HepG2 (cell line): Measurements from ENCODE around the gene STUB1. TPM values are rescaled to one million over a fixed set of nuclear protein-coding genes. Genes with fewer than 3 reads are reported as not detected.

ENCODE experiments used
- CCDC6 ChIP-seq: sonication (generic); formaldehyde crosslinking; IDR thresholded peaks from 2 replicates; pipeline ENCODE4 v1.8.1; 2022; ENCODE audit warnings: mild to moderate bottlenecking, missing genetic modification reagents, moderate library complexity
- ELF1 ChIP-seq: sonication (generic); formaldehyde crosslinking; IDR thresholded peaks from 2 replicates; pipeline ENCODE4 v1.4.0; 2020; ENCODE audit warnings: missing genetic modification reagents
- FOXO1 ChIP-seq: sonication (generic); formaldehyde crosslinking; IDR thresholded peaks from 2 replicates; pipeline ENCODE4 v1.4.0; 2020; ENCODE audit warnings: missing genetic modification reagents
- HMG20B ChIP-seq: conservative IDR thresholded peaks from 2 replicates; pipeline ENCODE4 v1.6.1; 2016; ENCODE audit warnings: missing genetic modification reagents, missing compliant biosample characterization
- IKZF1 ChIP-seq: fragments of 450-650 bp; IDR thresholded peaks from 2 replicates; pipeline ENCODE4 v1.7.1; 2016
- MAFK ChIP-seq, 2 experiments: IDR thresholded peaks in 1 of 2; conservative IDR thresholded peaks in 1 of 2; 2 replicates each; pipeline ENCODE4 v1.6.1; 2011; ENCODE audit warnings: improper control_type of control experiment in 2 of 2, low read length in 2 of 2
- MEF2D ChIP-seq: sonication (generic); formaldehyde crosslinking; IDR thresholded peaks from 2 replicates; pipeline ENCODE4 v1.5.1; 2020; ENCODE audit warnings: mild to moderate bottlenecking, missing genetic modification reagents
- MEIS1 ChIP-seq: sonication (generic); formaldehyde crosslinking; IDR thresholded peaks from 2 replicates; pipeline ENCODE4 v1.9.0; 2021; ENCODE audit warnings: mild to moderate bottlenecking, missing genetic modification reagents, moderate library complexity, borderline replicate concordance
- RAD51 ChIP-seq: fragments of 450-650 bp; IDR thresholded peaks from 2 replicates; pipeline ENCODE4 v1.6.1; 2016; ENCODE audit warnings: borderline replicate concordance
- SALL2 ChIP-seq: sonication (generic); formaldehyde crosslinking; IDR thresholded peaks from 2 replicates; pipeline ENCODE4 v1.8.1; 2023; ENCODE audit warnings: mild to moderate bottlenecking, missing genetic modification reagents, inconsistent platforms
- U2AF1 ChIP-seq: fragments of 200-400 bp; formaldehyde crosslinking; optimal IDR thresholded peaks from 2 replicates; pipeline ENCODE3; 2017; ENCODE audit warnings: mild to moderate bottlenecking, low read depth, low read length
- ZNF101 ChIP-seq: sonication (generic); formaldehyde crosslinking; IDR thresholded peaks from 2 replicates; pipeline ENCODE4 v1.4.0; 2020; ENCODE audit warnings: mild to moderate bottlenecking, low read depth, missing genetic modification reagents, borderline replicate concordance
- ZNF121 ChIP-seq: sonication (generic); formaldehyde crosslinking; IDR thresholded peaks from 2 replicates; pipeline ENCODE4 v1.5.0; 2020; ENCODE audit warnings: mild to moderate bottlenecking, missing genetic modification reagents
- ZNF703 ChIP-seq: sonication (generic); formaldehyde crosslinking; IDR thresholded peaks from 2 replicates; pipeline ENCODE4 v1.5.1; 2020; ENCODE audit warnings: missing genetic modification reagents, mild to moderate bottlenecking, moderate library complexity, borderline replicate concordance
- ZNF777 ChIP-seq: sonication (generic); formaldehyde crosslinking; IDR thresholded peaks from 2 replicates; pipeline ENCODE4 v1.4.0; 2020; ENCODE audit warnings: missing genetic modification reagents
- polyA plus RNA-seq, 8 experiments: library from polyadenylated mRNA; depleted of rRNA in 3 of 8; stranded (reverse) in 7 of 8; unstranded in 1 of 8; fragments of >200 nt; fragmentation: Illumina TruSeq in 4 of 8; extraction: Trizol in 4 of 8; gene quantifications; 2 replicates each; pipeline versions ENCODE4 v1.2.1 to v1.2.3, GENCODE V29; 2011 to 2016; ENCODE audit warnings: low read depth in 4 of 8, missing spikeins in 1 of 8, mixed read lengths in 1 of 8; ENCODE audit not compliant: insufficient read depth in 1 of 8
- total RNA-seq, 5 experiments: library from RNA; depleted of rRNA; stranded (reverse); fragments of >200 nt; fragmentation: Illumina TruSeq; extraction: Trizol; gene quantifications; 2 replicates each; pipeline ENCODE4 v1.2.3, GENCODE V29; 2016; ENCODE audit warnings: low read depth in 1 of 5
- TF ChIP-seq, protein P1 (sequence below): sonication (generic); formaldehyde crosslinking; IDR thresholded peaks from 2 replicates; pipeline ENCODE4 v1.4.0; 2020; ENCODE audit warnings: missing genetic modification reagents
- TF ChIP-seq, protein P2 (sequence below): sonication (generic); formaldehyde crosslinking; IDR thresholded peaks from 2 replicates; pipeline ENCODE4 v1.4.0; 2020; ENCODE audit warnings: missing genetic modification reagents, borderline replicate concordance
- TF ChIP-seq, protein P3 (sequence below): sonication (generic); formaldehyde crosslinking; IDR thresholded peaks from 2 replicates; pipeline ENCODE4 v1.5.1; 2020; ENCODE audit warnings: missing genetic modification reagents, mild to moderate bottlenecking, borderline replicate concordance
- TF ChIP-seq, protein P4 (sequence below): IDR thresholded peaks from 2 replicates; pipeline ENCODE4 v1.6.1; 2016; ENCODE audit warnings: missing genetic modification reagents, missing compliant biosample characterization
- TF ChIP-seq, protein P5 (sequence below): sonication (generic); formaldehyde crosslinking; IDR thresholded peaks from 2 replicates; pipeline ENCODE4 v1.8.0; 2022; ENCODE audit warnings: missing genetic modification reagents, mild to moderate bottlenecking, borderline replicate concordance

The STUB1 gene
- total and polyA plus RNA-seq, 2 of the 13 experiments (the other 11 are each of a cell fraction or from before 2014, with no cell fraction given) = 52.9 to 78.2 TPM

DNA sequence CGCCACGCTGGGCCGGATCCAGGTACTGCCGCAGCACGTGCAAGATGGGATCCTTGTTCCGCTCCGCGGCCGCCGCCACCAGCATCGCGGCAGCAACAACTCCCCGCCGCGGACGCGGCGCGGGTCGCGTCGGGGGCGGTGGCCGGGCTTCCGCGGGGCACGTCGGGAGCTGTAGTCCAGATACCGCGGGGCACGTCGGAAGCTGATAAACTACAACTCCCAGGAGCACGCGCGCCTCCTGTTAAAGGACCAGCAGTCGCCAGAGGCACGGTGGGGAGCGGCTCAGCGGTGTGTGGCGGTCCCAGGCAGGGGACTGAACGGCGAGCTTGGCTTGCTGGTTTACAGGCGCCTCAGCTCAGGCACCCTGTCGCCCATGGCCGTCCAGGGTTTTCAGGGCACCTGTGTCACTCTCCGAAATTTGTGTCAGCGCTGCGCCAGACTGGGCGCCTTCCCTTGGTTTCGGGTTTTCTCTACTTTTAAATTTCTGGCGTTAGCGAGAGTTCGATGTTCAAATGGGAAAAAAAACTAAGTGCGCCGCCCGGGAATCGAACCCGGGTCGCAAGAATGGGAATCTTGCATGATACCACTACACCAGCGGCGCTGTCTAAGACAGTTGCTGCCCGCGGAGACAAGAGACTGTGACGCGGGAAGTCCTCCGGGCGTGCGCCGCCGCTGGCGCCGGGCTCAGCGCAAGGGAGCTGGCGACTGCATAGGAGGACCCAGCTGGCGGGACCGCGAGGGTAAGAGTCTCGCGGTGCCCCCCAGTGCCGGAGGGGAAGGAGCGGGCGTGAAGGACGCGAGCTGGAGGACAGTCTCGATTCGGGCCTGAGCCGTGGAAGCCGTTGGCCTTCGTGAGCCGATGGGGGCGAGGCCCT lies 43.8 kb upstream of the STUB1 start, which contains the start of gene METTL26 (continued):
- TF ChIP-seq, protein P1, sequence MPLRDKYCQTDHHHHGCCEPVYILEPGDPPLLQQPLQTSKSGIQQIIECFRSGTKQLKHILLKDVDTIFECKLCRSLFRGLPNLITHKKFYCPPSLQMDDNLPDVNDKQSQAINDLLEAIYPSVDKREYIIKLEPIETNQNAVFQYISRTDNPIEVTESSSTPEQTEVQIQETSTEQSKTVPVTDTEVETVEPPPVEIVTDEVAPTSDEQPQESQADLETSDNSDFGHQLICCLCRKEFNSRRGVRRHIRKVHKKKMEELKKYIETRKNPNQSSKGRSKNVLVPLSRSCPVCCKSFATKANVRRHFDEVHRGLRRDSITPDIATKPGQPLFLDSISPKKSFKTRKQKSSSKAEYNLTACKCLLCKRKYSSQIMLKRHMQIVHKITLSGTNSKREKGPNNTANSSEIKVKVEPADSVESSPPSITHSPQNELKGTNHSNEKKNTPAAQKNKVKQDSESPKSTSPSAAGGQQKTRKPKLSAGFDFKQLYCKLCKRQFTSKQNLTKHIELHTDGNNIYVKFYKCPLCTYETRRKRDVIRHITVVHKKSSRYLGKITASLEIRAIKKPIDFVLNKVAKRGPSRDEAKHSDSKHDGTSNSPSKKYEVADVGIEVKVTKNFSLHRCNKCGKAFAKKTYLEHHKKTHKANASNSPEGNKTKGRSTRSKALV = peak; percentile 61; the same call in 1 of the 2 replicates
- TF ChIP-seq ZNF121 (CRISPR knock-in tag) (no peak), ZNF703 (CRISPR knock-in tag) (peak; percentile 41; the same call in 1 of the 2 replicates), FOXO1 (CRISPR knock-in tag) (peak; percentile 68; the same call in 1 of the 2 replicates), RAD51 (no peak), ELF1 (CRISPR knock-in tag) (peak; percentile 56; the same call in 1 of the 2 replicates), SALL2 (peak; percentile 12; the same call in 1 of the 2 replicates), CCDC6 (no peak; the same call in none of the 2 replicates), U2AF1 (peak; percentile 39), MEF2D (CRISPR knock-in tag) (0 out of 2 replicates have a peak, but pooled peaks have one; percentile 20), ZNF101 (CRISPR knock-in tag) (0 out of 2 replicates have a peak, but pooled peaks have one; percentile 63), MEIS1 (0 out of 2 replicates have a peak, but pooled peaks have one; percentile 64), IKZF1 (no peak), ZNF777 (CRISPR knock-in tag) (peak; percentile 98), MAFK (conservative IDR thresholded peaks at IDR 0.05 in 1 of 2, IDR thresholded peaks at IDR 0.05 in 1 of 2; ENCODE audit: low read length in 2 of 2) (no peak), HMG20B (CRISPR knock-in tag) (no peak)
- TF ChIP-seq, protein P2, sequence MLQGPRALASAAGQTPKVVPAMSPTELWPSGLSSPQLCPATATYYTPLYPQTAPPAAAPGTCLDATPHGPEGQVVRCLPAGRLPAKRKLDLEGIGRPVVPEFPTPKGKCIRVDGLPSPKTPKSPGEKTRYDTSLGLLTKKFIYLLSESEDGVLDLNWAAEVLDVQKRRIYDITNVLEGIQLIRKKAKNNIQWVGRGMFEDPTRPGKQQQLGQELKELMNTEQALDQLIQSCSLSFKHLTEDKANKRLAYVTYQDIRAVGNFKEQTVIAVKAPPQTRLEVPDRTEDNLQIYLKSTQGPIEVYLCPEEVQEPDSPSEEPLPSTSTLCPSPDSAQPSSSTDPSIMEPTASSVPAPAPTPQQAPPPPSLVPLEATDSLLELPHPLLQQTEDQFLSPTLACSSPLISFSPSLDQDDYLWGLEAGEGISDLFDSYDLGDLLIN (CRISPR knock-in tag) = no peak
- TF ChIP-seq, protein P3, sequence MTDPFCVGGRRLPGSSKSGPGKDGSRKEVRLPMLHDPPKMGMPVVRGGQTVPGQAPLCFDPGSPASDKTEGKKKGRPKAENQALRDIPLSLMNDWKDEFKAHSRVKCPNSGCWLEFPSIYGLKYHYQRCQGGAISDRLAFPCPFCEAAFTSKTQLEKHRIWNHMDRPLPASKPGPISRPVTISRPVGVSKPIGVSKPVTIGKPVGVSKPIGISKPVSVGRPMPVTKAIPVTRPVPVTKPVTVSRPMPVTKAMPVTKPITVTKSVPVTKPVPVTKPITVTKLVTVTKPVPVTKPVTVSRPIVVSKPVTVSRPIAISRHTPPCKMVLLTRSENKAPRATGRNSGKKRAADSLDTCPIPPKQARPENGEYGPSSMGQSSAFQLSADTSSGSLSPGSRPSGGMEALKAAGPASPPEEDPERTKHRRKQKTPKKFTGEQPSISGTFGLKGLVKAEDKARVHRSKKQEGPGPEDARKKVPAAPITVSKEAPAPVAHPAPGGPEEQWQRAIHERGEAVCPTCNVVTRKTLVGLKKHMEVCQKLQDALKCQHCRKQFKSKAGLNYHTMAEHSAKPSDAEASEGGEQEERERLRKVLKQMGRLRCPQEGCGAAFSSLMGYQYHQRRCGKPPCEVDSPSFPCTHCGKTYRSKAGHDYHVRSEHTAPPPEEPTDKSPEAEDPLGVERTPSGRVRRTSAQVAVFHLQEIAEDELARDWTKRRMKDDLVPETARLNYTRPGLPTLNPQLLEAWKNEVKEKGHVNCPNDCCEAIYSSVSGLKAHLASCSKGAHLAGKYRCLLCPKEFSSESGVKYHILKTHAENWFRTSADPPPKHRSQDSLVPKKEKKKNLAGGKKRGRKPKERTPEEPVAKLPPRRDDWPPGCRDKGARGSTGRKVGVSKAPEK (CRISPR knock-in tag) = no peak
- TF ChIP-seq, protein P4, sequence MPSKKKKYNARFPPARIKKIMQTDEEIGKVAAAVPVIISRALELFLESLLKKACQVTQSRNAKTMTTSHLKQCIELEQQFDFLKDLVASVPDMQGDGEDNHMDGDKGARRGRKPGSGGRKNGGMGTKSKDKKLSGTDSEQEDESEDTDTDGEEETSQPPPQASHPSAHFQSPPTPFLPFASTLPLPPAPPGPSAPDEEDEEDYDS (CRISPR knock-in tag) = peak; percentile 82
- TF ChIP-seq, protein P5, sequence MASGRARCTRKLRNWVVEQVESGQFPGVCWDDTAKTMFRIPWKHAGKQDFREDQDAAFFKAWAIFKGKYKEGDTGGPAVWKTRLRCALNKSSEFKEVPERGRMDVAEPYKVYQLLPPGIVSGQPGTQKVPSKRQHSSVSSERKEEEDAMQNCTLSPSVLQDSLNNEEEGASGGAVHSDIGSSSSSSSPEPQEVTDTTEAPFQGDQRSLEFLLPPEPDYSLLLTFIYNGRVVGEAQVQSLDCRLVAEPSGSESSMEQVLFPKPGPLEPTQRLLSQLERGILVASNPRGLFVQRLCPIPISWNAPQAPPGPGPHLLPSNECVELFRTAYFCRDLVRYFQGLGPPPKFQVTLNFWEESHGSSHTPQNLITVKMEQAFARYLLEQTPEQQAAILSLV (CRISPR knock-in tag) = peak; percentile 73; the same call in 1 of the 2 replicates
